Neural crest cell (in vitro differentiated cells): ENCODE data around the gene CDYL. TPM values are rescaled to one million over a fixed set of nuclear protein-coding genes. Genes with fewer than 3 reads are reported as not detected.

ENCODE experiments used
- DNase-seq: peaks from one replicate; pipeline ENCODE4 v3.0.0; 2021; ENCODE audit warnings: low read depth, mixed read lengths, low spot score
- H3K27ac Mint-ChIP-seq: one replicate; pipeline ENCODE4 v1.8.0; 2021; ENCODE audit warnings: mild to moderate bottlenecking, mixed read lengths; ENCODE audit not compliant: unreplicated experiment
- H3K27me3 Mint-ChIP-seq: 2 replicates; pipeline ENCODE4 v1.8.0; 2021; ENCODE audit warnings: low read depth, mild to moderate bottlenecking, mixed read lengths
- H3K36me3 Mint-ChIP-seq: 2 replicates; pipeline ENCODE4 v1.8.0; 2021; ENCODE audit warnings: low read depth, mild to moderate bottlenecking, mixed read lengths
- H3K4me1 Mint-ChIP-seq: 2 replicates; pipeline ENCODE4 v1.8.0; 2021; ENCODE audit warnings: mixed read lengths
- H3K4me3 Mint-ChIP-seq: one replicate; pipeline ENCODE4 v1.8.0; 2021; ENCODE audit warnings: mild to moderate bottlenecking, mixed read lengths
- H3K9me3 Mint-ChIP-seq: 2 replicates; pipeline ENCODE4 v1.8.0; 2021; ENCODE audit warnings: mixed read lengths
- CTCF ChIP-seq: fragments of 200-600 bp; sonication (generic); conservative IDR thresholded peaks from 2 replicates; pipeline ENCODE4 v1.5.0; 2021; ENCODE audit warnings: antibody characterized with exemption, mild to moderate bottlenecking
- total RNA-seq: library from RNA; stranded (reverse); gene quantifications from 2 replicates; pipeline ENCODE4 v1.2.1, GENCODE V29; 2021

CDYL gene
- total RNA-seq, 1 donor from 2014 or later: 54.2 TPM

- Mint-ChIP-seq H3K4me3 (no peak overlapping the region), H3K36me3 (peaks cover 44% of the 10 kb centered on the region), H3K27ac (no peak overlapping the region), H3K27me3 (no peaks in the 10 kb centered on the region), H3K9me3 (peaks cover 5% of the 10 kb centered on the region), H3K4me1 (peaks cover 4% of the 10 kb centered on the region)
- no peak for TF ChIP-seq CTCF
- DNase-seq: no peak
Observed at GRCh38 chr6:4895971-4896370, 119.8 kb downstream of the CDYL start.

GRCh38 chr6:4896401-4896800 lies 120.2 kb downstream of the CDYL start:
- H3K36me3 Mint-ChIP-seq: peaks cover 48% of the 10 kb centered on the region
- peaks cover 5% of the 10 kb centered on the region for H3K9me3 Mint-ChIP-seq
- DNase-seq: no peak
- no peak overlapping the region for H3K4me3 Mint-ChIP-seq
- no peak overlapping the region for H3K27ac Mint-ChIP-seq
- H3K27me3 Mint-ChIP-seq: no peaks in the 10 kb centered on the region
- no peak for TF ChIP-seq CTCF
- peaks cover 8% of the 10 kb centered on the region for H3K4me1 Mint-ChIP-seq

GRCh38 chr6:4899249-4900034 lies 123.2 kb downstream of the CDYL start:
- Mint-ChIP-seq H3K27me3 (no peaks in the 10 kb centered on the region), H3K9me3 (peaks cover 5% of the 10 kb centered on the region), H3K4me3 (no peak overlapping the region), H3K4me1 (peaks cover 19% of the 10 kb centered on the region), H3K27ac (no peak overlapping the region), H3K36me3 (peaks cover 50% of the 10 kb centered on the region)
- DNase-seq: no peak
- TF ChIP-seq CTCF: no peak

- no peak for TF ChIP-seq CTCF
- Mint-ChIP-seq H3K4me1 (peaks cover 19% of the 10 kb centered on the region), H3K4me3 (no peak overlapping the region), H3K27ac (peak overlapping the region; percentile 27), H3K36me3 (peaks cover 40% of the 10 kb centered on the region), H3K27me3 (no peaks in the 10 kb centered on the region), H3K9me3 (peaks cover 5% of the 10 kb centered on the region)
- DNase-seq: no peak
Observed at GRCh38 chr6:4901386-4902061, 125.3 kb downstream of the CDYL start.

GRCh38 chr6:4902363-4902762 lies 126.2 kb downstream of the CDYL start:
- no peak for TF ChIP-seq CTCF
- no peak for DNase-seq
- H3K4me3 Mint-ChIP-seq: no peak overlapping the region
- H3K9me3 Mint-ChIP-seq: peaks cover 5% of the 10 kb centered on the region
- peaks cover 34% of the 10 kb centered on the region for H3K36me3 Mint-ChIP-seq
- no peaks in the 10 kb centered on the region for H3K27me3 Mint-ChIP-seq
- peaks cover 19% of the 10 kb centered on the region for H3K4me1 Mint-ChIP-seq
- H3K27ac Mint-ChIP-seq: no peak overlapping the region
